MM.1S (cell line): Measurements from ENCODE around the gene TAS2R50.

Experiments
- CTCF ChIP-seq: fragments of 300-600 bp; sonication (generic); IDR thresholded peaks from 2 replicates; pipeline ENCODE4 v1.5.1; 2016; ENCODE audit warnings: antibody characterized with exemption, low read length, mixed read lengths
- EZH2 ChIP-seq: fragments of 300-600 bp; sonication (generic); optimal IDR thresholded peaks from 2 replicates; pipeline ENCODE3; 2017; ENCODE audit warnings: low read depth, mild to moderate bottlenecking, antibody characterized with exemption, low read length, mixed read lengths
- EZH2phosphoT487 ChIP-seq: fragments of 300-600 bp; sonication (generic); IDR thresholded peaks from 2 replicates; pipeline ENCODE4 v1.6.1; 2018; ENCODE audit warnings: antibody characterized with exemption, low read length

GRCh38 chr12:11014234-11014633 lies 27.5 kb upstream of the TAS2R50 start:
- no peak for TF ChIP-seq CTCF
- TF ChIP-seq EZH2phosphoT487, result no peak
- no peak for TF ChIP-seq EZH2
